Esophagus (tissue), 2 donors: ENCODE results near the gene PIGK. TPM values are rescaled to one million over a fixed set of nuclear protein-coding genes. Genes with fewer than 3 reads are reported as not detected.

Source experiments
- H3K27ac ChIP-seq, 2 donors: one replicate each; pipeline ENCODE4 v1.5.1; 2013; ENCODE audit warnings: low read depth in 2 of 2, mild to moderate bottlenecking in 2 of 2, inconsistent platforms in 1 of 2, low read length in 1 of 2, moderate library complexity in 1 of 2
- H3K27me3 ChIP-seq, 2 donors: one replicate each; pipeline ENCODE4 v1.6.1; 2013; ENCODE audit warnings: low read length in 2 of 2, control low read depth in 1 of 2, mild to moderate bottlenecking in 1 of 2; ENCODE audit not compliant: insufficient read depth in 2 of 2, control insufficient read depth in 1 of 2
- H3K36me3 ChIP-seq, 2 donors: one replicate each; pipeline ENCODE4 v1.6.1; 2013; ENCODE audit warnings: low read length in 1 of 2; ENCODE audit not compliant: control insufficient read depth in 2 of 2, insufficient read depth in 2 of 2
- H3K4me1 ChIP-seq, 2 donors: one replicate each; pipeline ENCODE4 v1.6.1; 2013; ENCODE audit warnings: low read length in 1 of 2; ENCODE audit not compliant: control insufficient read depth in 2 of 2, insufficient read depth in 2 of 2
- H3K4me3 ChIP-seq, 2 donors: one replicate each; pipeline ENCODE4 v1.5.1; 2013; ENCODE audit warnings: low read length in 2 of 2, mild to moderate bottlenecking in 2 of 2, low read depth in 1 of 2, moderate library complexity in 1 of 2
- H3K9me3 ChIP-seq, 2 donors: one replicate each; pipeline ENCODE4 v1.6.1; 2013; ENCODE audit warnings: mild to moderate bottlenecking in 2 of 2, low read depth in 1 of 2, low read length in 1 of 2, moderate library complexity in 1 of 2; ENCODE audit not compliant: control insufficient read depth in 2 of 2, insufficient read depth in 1 of 2
- WGBS, 2 donors: extraction: QIAGEN DNeasy Blood & Tissue Kit; methylation state at CpG; one replicate each; pipeline ENCODE4 v1.1.7; 2013; 5-methylcytosine and 5-hydroxymethylcytosine counted together
- polyA plus RNA-seq, 2 donors: library from polyadenylated mRNA; stranded (reverse); fragments of 200-250 nt; gene quantifications; one replicate each; pipeline ENCODE4 v1.2.3, GENCODE V29; 2013
- donor health status: healthy with polysubstance abuse.
- donor health status: Bipolar disorder and iron deficiency.

Gene PIGK
- polyA plus RNA-seq, 2 donors, result 2.5 to 5.8 TPM

DNA sequence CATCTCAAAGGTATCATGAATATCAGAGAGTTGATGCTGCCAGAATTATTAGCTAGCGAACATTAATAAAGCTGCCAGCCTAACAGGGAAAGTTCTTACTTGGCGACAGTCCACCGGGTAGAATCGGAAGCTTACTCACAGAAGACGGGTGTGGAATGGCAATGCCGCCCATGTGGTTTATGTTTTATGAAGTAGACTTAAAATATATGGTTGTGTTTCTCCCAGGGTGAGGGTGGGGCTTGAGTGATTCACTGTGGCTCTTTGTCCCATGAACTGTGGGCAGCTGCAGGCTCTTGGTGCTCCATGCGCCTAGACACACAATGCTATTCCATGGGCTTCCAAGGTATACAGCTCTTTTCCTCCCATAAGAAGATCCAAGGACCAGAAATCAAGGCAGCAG lies 162.7 kb downstream of the PIGK start:
- Histone ChIP-seq H3K4me1 (no peaks in the 10 kb centered on the region), H3K36me3 (no peaks in the 10 kb centered on the region), H3K4me3 (no peak overlapping the region), H3K9me3 (no peaks in the 10 kb centered on the region), H3K27ac (no peak overlapping the region), H3K27me3 (no peaks in the 10 kb centered on the region)
- WGBS, 2 donors, result 78 to 83% methylated on average over 7 of the region's 7 CpGs

DNA sequence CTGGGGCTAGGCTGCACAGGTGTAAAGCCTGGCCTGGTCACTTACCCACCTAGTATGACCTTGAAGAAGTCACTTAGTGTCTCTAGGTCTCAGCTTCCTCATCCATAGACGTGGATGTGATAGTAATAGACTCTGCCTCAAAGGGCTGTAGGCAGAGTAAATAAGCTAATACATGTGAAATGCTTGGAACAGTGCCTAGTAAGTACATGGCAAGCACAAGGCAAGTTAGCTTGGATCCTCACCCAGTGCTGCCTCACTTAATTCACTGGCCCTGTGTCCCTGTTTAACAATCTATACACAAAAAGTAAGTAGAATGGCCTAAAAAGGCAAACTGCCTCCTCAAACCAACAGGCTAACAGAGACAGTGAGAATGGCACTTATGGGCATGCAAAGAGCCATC lies 167.8 kb downstream of the PIGK start:
- Histone ChIP-seq H3K36me3 (no peaks in the 10 kb centered on the region), H3K27me3 (no peaks in the 10 kb centered on the region), H3K9me3 (no peaks in the 10 kb centered on the region), H3K27ac (no peak overlapping the region), H3K4me3 (no peak overlapping the region), H3K4me1 (no peaks in the 10 kb centered on the region)
- whole genome bisulfite sequencing, 2 donors, result 31 to 32% methylated on average over 1 of the region's 1 CpG

DNA sequence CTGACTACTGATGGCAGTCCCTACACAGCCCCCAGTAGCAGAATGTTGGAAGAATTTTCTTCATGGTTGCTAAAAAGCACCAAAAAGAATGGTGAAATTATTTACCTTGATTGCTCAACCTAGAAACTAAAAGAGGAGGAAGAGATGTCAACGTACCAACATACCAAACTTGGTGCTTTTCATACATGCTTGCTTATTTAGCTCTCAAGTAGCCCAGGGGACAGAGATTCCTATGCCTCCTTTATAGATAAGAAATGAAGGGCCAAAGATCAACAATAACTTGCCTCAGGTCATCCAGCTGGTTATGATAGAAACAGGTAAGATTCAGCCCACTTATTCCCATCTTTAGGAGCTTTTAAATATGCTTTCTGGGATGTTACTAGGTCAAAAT lies 170.6 kb downstream of the PIGK start:
- H3K27ac ChIP-seq, result no peak overlapping the region
- no peaks in the 10 kb centered on the region for H3K27me3 ChIP-seq
- no peaks in the 10 kb centered on the region for H3K4me1 ChIP-seq
- no peaks in the 10 kb centered on the region for H3K36me3 ChIP-seq
- no peak overlapping the region for H3K4me3 ChIP-seq
- 48 to 49% methylated on average over 1 of the region's 1 CpG for WGBS, 2 donors
- peaks cover 0 to 3% of the 10 kb centered on the region in 2 donors for H3K9me3 ChIP-seq

DNA sequence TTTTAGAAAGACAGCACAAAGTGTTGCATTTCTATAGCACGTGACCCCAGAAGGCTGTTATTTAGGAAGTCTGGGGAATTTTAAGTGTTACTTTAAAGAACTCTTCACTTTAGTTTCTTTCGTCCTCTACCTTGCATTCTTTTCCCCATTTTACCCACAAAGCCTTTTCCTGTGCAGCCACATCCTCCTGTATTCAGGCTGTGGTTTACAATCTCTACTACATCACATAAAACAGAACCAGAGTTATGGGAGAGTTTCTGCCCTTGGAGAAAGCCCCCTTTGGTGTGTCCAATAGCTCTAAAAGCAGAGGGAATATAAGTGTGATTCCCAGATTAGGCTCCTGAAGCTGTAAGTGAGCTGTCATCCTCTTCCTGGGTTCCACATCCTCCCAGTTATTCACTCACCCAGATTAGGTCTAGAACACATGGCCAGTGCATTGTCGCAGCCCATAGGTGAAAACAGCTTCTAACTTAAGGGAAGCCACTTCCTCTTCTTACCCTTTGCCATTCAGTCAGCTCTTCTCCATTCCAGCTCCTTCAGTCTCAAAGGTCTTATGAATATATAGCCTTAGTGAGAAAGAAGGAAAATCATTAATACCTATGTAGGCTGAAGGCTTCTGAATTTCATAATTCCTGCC lies 171.1 kb downstream of the PIGK start:
- no peak overlapping the region for H3K27ac ChIP-seq
- H3K36me3 ChIP-seq, result no peaks in the 10 kb centered on the region
- H3K4me3 ChIP-seq, result no peak overlapping the region
- peaks cover 0 to 3% of the 10 kb centered on the region in 2 donors for H3K9me3 ChIP-seq
- 72 to 75% methylated on average over 3 of the region's 3 CpGs for WGBS, 2 donors
- no peaks in the 10 kb centered on the region for H3K27me3 ChIP-seq
- no peaks in the 10 kb centered on the region for H3K4me1 ChIP-seq

DNA sequence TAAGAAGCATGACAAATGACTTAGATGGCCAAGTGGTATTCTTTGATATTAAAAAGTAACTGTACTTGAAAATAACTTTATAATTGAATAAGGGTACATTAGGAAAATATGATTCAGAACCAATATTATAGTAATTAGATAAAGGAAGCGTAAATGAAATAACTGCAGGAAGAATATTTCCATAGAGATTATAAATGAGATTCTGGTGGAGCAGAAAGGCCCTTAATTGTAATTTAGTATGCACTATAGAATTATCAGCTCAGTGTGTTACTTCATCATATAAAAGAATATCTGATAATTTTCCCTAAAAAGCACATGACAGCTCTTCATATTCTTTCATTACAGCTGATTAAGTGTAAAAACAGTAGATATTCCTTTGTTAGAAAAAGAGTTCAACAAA lies 171.7 kb downstream of the PIGK start:
- WGBS, 2 donors, result 93 to 95% methylated on average over 1 of the region's 1 CpG
- Histone ChIP-seq H3K27me3 (no peaks in the 10 kb centered on the region), H3K36me3 (no peaks in the 10 kb centered on the region)

DNA sequence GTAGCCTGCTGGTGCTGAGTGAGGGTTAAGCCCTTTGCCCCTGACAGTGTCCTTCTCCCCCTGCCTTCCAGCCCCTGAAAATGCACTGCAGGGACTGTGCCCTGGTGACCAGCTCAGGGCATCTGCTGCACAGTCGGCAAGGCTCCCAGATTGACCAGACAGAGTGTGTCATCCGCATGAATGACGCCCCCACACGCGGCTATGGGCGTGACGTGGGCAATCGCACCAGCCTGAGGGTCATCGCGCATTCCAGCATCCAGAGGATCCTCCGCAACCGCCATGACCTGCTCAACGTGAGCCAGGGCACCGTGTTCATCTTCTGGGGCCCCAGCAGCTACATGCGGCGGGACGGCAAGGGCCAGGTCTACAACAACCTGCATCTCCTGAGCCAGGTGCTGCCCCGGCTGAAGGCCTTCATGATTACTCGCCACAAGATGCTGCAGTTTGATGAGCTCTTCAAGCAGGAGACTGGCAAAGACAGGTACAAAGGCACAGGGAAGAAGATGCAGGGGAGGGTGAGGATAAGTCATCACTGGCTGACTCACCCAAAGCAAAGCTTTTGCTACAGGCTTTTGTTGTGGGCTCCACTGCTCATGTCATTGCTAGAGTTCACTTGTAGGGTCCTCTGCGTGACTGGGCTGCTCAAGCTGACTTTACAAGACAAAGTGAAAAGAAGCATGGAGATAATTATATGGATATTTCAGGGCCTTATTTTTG lies 174.9 kb downstream of the PIGK start:
- H3K4me3 ChIP-seq, result no peak overlapping the region
- WGBS, 2 donors, result 90 to 93% methylated on average over 20 of the region's 20 CpGs
- H3K4me1 ChIP-seq, result no peaks in the 10 kb centered on the region
- no peaks in the 10 kb centered on the region for H3K27me3 ChIP-seq
- H3K9me3 ChIP-seq, result peaks cover 0 to 3% of the 10 kb centered on the region in 2 donors
- H3K27ac ChIP-seq, result no peak overlapping the region
- no peaks in the 10 kb centered on the region for H3K36me3 ChIP-seq

More for the DNA sequence above, 171.7 kb downstream of the PIGK start:
- Histone ChIP-seq H3K4me1 (no peaks in the 10 kb centered on the region), H3K4me3 (no peak overlapping the region), H3K27ac (no peak overlapping the region), H3K9me3 (peaks cover 0 to 3% of the 10 kb centered on the region in 2 donors)

DNA sequence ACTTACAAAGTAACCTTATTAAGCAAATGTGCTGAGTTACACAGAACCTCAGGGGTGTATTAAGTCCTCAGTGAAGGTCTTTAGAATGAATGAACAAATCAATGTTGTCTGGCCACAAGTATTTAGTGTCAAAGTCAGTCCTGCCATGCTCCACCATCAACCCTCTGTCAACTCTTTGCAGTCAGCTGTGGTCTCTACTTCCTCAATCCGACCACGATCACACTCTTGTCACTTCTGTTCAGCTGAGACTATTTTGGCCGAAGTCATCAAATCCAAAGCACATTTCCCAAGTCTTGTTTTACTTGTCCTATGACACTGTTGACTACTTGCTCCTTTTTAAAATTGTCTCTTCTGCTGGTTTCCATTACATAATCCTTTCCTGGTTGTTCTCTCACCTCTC lies 178.4 kb downstream of the PIGK start:
- 82 to 83% methylated on average over 3 of the region's 3 CpGs for whole genome bisulfite sequencing, 2 donors

DNA sequence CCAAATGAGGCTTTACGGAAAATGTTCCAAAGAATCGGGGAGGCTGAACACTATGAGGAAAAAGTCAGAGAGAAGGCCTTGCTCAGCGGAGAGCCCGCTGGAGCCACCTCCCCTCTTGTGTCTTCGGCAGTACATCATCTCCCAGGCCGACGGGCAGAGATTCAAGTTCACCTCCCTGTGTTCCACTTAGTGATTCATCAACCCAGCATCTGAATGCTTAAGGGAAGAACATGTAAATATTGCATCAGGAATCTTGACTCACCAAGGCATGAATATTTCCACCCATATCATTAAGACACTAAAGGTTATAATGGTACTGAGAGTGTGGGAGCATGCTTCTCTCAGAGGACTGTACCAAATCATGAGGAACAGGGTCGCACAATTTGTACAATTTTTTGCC lies 179.5 kb downstream of the PIGK start:
- no peaks in the 10 kb centered on the region for H3K36me3 ChIP-seq
- H3K4me1 ChIP-seq, result peaks cover 0 to 2% of the 10 kb centered on the region in 2 donors
- 75 to 83% methylated on average over 8 of the region's 8 CpGs for WGBS, 2 donors
- no peak overlapping the region for H3K27ac ChIP-seq
- H3K4me3 ChIP-seq, result no peak overlapping the region
- peaks cover 0 to 3% of the 10 kb centered on the region in 2 donors for H3K9me3 ChIP-seq
- no peaks in the 10 kb centered on the region for H3K27me3 ChIP-seq

More for the DNA sequence above, 178.4 kb downstream of the PIGK start:
- peaks cover 0 to 2% of the 10 kb centered on the region in 2 donors for H3K4me1 ChIP-seq
- peaks cover 0 to 3% of the 10 kb centered on the region in 2 donors for H3K9me3 ChIP-seq
- no peak overlapping the region for H3K27ac ChIP-seq
- no peak overlapping the region for H3K4me3 ChIP-seq
- H3K36me3 ChIP-seq, result no peaks in the 10 kb centered on the region
- no peaks in the 10 kb centered on the region for H3K27me3 ChIP-seq

DNA sequence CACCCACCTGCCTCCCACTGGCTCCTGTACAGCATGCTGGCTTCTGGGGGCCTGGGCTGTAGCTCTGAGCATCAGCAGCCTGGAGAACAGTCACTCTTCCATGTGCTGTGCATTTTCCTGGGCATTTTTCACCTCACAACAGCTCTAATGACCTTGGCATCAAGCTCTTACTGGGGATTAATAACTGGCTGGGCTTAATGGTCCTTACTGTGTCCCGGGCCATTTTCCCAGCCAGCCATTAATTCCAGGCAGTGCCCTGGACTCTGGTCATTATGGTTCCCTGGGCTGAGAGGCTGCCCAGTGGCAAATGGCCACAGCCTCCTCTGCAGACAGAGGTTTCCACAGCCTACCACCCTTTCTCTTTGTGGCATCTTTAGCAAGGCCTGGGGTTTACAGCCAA lies 180.1 kb downstream of the PIGK start:
- Histone ChIP-seq H3K4me3 (no peak overlapping the region), H3K4me1 (peaks cover 0 to 2% of the 10 kb centered on the region in 2 donors), H3K9me3 (peaks cover 0 to 1% of the 10 kb centered on the region in 2 donors), H3K36me3 (no peaks in the 10 kb centered on the region), H3K27me3 (no peaks in the 10 kb centered on the region), H3K27ac (no peak overlapping the region)
- whole genome bisulfite sequencing, 2 donors, result 78 to 82% methylated on average over 1 of the region's 1 CpG
